ENCODE data around the gene CRBN.

CRBN gene

GRCh38 chr3:3179407-3180094 lies at the start of gene CRBN:
CRBN (minus strand) TSS chr3:3179691; CDS start chr3:3179687, 4 bp downstream.
- DNase-seq = peak in 55 of 56 donors; percentile 29 to 94 (median 84)

GRCh38 chr3:3227640-3228039 lies 48.1 kb upstream of the CRBN start:
- DNase-seq = no peak

- DNase-seq = no peak
These were observed 42.0 kb upstream of the CRBN start for GRCh38 chr3:3221528-3221927.

- no peak for DNase-seq
These were observed 36.9 kb upstream of the CRBN start for GRCh38 chr3:3216401-3216800.

- DNase-seq = no peak
These were observed 33.4 kb upstream of the CRBN start for GRCh38 chr3:3212781-3213440.

- DNase-seq = no peak
These were observed 30.2 kb upstream of the CRBN start for GRCh38 chr3:3209714-3210113.

- no peak for DNase-seq
These were observed 29.6 kb upstream of the CRBN start for GRCh38 chr3:3209057-3209456.

GRCh38 chr3:3201611-3202010 lies 22.1 kb upstream of the CRBN start:
- no peak for DNase-seq

- peak in 27 of 56 donors; percentile 1 to 79 (median 18) for DNase-seq
These were observed 21.2 kb upstream of the CRBN start for GRCh38 chr3:3200632-3201212.

GRCh38 chr3:3199306-3199705 lies 19.8 kb upstream of the CRBN start:
- DNase-seq = no peak

GRCh38 chr3:3196148-3196861 lies 16.8 kb upstream of the CRBN start:
- DNase-seq = peak in 2 of 56 donors; percentile 0 to 15

GRCh38 chr3:3194861-3195260 lies 15.4 kb upstream of the CRBN start:
- DNase-seq = no peak

GRCh38 chr3:3192286-3192675 lies 12.8 kb upstream of the CRBN start:
- no peak for DNase-seq

- DNase-seq = no peak
These were observed 12.3 kb upstream of the CRBN start for GRCh38 chr3:3191675-3192285.

- DNase-seq = no peak
These were observed 10.5 kb upstream of the CRBN start for GRCh38 chr3:3189961-3190360.

- DNase-seq = no peak
These were observed 9.7 kb upstream of the CRBN start for GRCh38 chr3:3189102-3189727.

GRCh38 chr3:3184876-3185275 lies 5.4 kb upstream of the CRBN start:
- DNase-seq = no peak

- peak in 4 of 56 donors; percentile 9 to 29 (median 17) for DNase-seq
These were observed 965 bp upstream of the CRBN start for GRCh38 chr3:3180456-3180855.

GRCh38 chr3:3178498-3179328 lies 778 bp downstream of the CRBN start:
- DNase-seq = no peak

- DNase-seq = peak in 1 of 56 donors; percentile 5
These were observed 1.5 kb downstream of the CRBN start for GRCh38 chr3:3177861-3178497.
